ENCODE measurements around the gene TLE4.

- TF ChIP-seq CTCF (IDR thresholded peaks at IDR 0.05) (no peak), HOXA7 (CRISPR knock-in tag; IDR thresholded peaks at IDR 0.05) (no peak), RFX5 (IDR thresholded peaks at IDR 0.05) (no peak), POLR2A (IDR thresholded peaks at IDR 0.05; ENCODE audit: low read length) (no peak), EHMT2 (IDR thresholded peaks at IDR 0.05; ENCODE audit: low read depth) (no peak), HMGXB4 (CRISPR knock-in tag; IDR thresholded peaks at IDR 0.05; ENCODE audit: borderline replicate concordance) (no peak), POLR2AphosphoS2 (conservative IDR thresholded peaks at IDR 0.05; ENCODE audit: low read length) (no peak), USF2 (IDR thresholded peaks at IDR 0.05) (no peak), SREBF2 (IDR thresholded peaks at IDR 0.05) (no peak), EP300 (IDR thresholded peaks at IDR 0.05) (no peak), CBX8 (IDR thresholded peaks at IDR 0.05) (no peak), JUN (IDR thresholded peaks at IDR 0.05) (no peak)
Measured at GRCh38 chr9:79731171-79731890, 159.6 kb downstream of the TLE4 start.

Measured in A549 (cell line).